GM21526 (cell line): ENCODE measurements around the gene ANXA4.
"Not testable (repeated sequence)": the region's sequence is repeated elsewhere in the genome, so short reads cannot be mapped to it uniquely, and the experiment has no call there.

Source experiments
- ATAC-seq: cut with Tn5 transposase; IDR thresholded peaks from one replicate; pipeline ENCODE4 v1.9.1; 2021; ENCODE audit warnings: moderate library complexity; ENCODE audit not compliant: unreplicated experiment, low FRiP score

Gene ANXA4

GRCh38 chr2:69745035-69745434, 3.1 kb downstream of the ANXA4 start:
- no peak for ATAC-seq

GRCh38 chr2:69750246-69750645, 8.3 kb downstream of the ANXA4 start:
- no peak for ATAC-seq

- no peak for ATAC-seq
Observed at GRCh38 chr2:69753659-69754363, 11.9 kb downstream of the ANXA4 start.

- ATAC-seq = no peak
Observed at GRCh38 chr2:69754633-69755032, 12.7 kb downstream of the ANXA4 start.

- ATAC-seq = no peak
Observed at GRCh38 chr2:69755862-69756467, 14.0 kb downstream of the ANXA4 start.

GRCh38 chr2:69762025-69762424, 20.1 kb downstream of the ANXA4 start:
- ATAC-seq = no peak

- no peak for ATAC-seq
Observed at GRCh38 chr2:69762513-69763494, 20.9 kb downstream of the ANXA4 start.

GRCh38 chr2:69763831-69764230, 21.9 kb downstream of the ANXA4 start:
- not testable (repeated sequence) for ATAC-seq

GRCh38 chr2:69764286-69765095, 22.6 kb downstream of the ANXA4 start:
- ATAC-seq = no peak

- ATAC-seq = no peak
Observed at GRCh38 chr2:69765096-69765380, 23.1 kb downstream of the ANXA4 start.

GRCh38 chr2:69766014-69766413, 24.1 kb downstream of the ANXA4 start:
- ATAC-seq = no peak

GRCh38 chr2:69767034-69767433, 25.1 kb downstream of the ANXA4 start:
- ATAC-seq = no peak

- ATAC-seq = no peak
Observed at GRCh38 chr2:69768235-69768634, 26.3 kb downstream of the ANXA4 start.

GRCh38 chr2:69768789-69769188, 26.9 kb downstream of the ANXA4 start:
- ATAC-seq = no peak

GRCh38 chr2:69769272-69769671, 27.3 kb downstream of the ANXA4 start:
- ATAC-seq = no peak

- ATAC-seq = no peak
Observed at GRCh38 chr2:69770193-69770702, 28.3 kb downstream of the ANXA4 start.

- ATAC-seq = no peak
Observed at GRCh38 chr2:69770747-69771146, 28.8 kb downstream of the ANXA4 start.

- no peak for ATAC-seq
Observed at GRCh38 chr2:69771461-69771860, 29.5 kb downstream of the ANXA4 start.

- no peak for ATAC-seq
Observed at GRCh38 chr2:69773206-69773605, 31.3 kb downstream of the ANXA4 start.

- ATAC-seq = not testable (repeated sequence)
Observed at GRCh38 chr2:69774258-69774983, 32.5 kb downstream of the ANXA4 start.
